C4-2B (cell line): ENCODE measurements around the gene B3GAT2.
"Not testable (repeated sequence)": the region's sequence is repeated elsewhere in the genome, so short reads cannot be mapped to it uniquely, and the experiment has no call there.

ENCODE experiments used
- H3K27ac ChIP-seq: fragments of 450-650 bp; 2 replicates; pipeline ENCODE4 v1.5.1; 2017
- CTCF ChIP-seq: fragments of 450-650 bp; conservative IDR thresholded peaks from 2 replicates; pipeline ENCODE4 v1.5.1; 2017; ENCODE audit warnings: mild to moderate bottlenecking
- ZFX ChIP-seq: fragments of 450-650 bp; IDR thresholded peaks from 2 replicates; pipeline ENCODE4 v1.6.1; 2017

The B3GAT2 gene

GRCh38 chr6:70954750-70955149, 2.1 kb downstream of the B3GAT2 start:
- no peak for TF ChIP-seq ZFX
- no peak for TF ChIP-seq CTCF
- no peak overlapping the region for H3K27ac ChIP-seq

DNA sequence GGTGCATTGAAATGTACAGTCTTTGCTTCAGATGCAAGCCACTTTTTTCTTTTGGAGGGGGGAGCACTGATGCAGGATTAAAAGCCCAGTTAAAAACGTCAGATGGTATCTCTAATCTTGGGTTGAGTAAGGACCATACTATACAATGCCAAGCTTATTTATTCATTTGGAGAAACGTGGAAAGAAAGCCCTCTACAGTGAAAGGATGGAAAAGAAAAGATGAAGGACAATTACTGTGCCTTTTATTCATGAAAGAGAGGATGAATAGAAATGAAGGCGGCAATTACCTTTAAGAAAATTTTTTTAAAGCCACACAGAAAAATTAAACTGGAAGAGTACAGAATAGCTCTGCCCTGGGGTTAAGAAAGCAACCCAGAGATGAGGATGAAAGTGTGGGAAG, 2.7 kb downstream of the B3GAT2 start:
- TF ChIP-seq ZFX (no peak), CTCF (no peak)
- no peak overlapping the region for H3K27ac ChIP-seq

GRCh38 chr6:70952608-70953165, 4.2 kb downstream of the B3GAT2 start:
- TF ChIP-seq CTCF, result no peak
- no peak for TF ChIP-seq ZFX
- no peak overlapping the region for H3K27ac ChIP-seq

- H3K27ac ChIP-seq, result not testable (repeated sequence)
These were observed 12.5 kb downstream of the B3GAT2 start for GRCh38 chr6:70944321-70944720.

- H3K27ac ChIP-seq, result no peak overlapping the region
- TF ChIP-seq ZFX, result no peak
- no peak for TF ChIP-seq CTCF
These were observed 23.0 kb downstream of the B3GAT2 start for GRCh38 chr6:70933853-70934252.

DNA sequence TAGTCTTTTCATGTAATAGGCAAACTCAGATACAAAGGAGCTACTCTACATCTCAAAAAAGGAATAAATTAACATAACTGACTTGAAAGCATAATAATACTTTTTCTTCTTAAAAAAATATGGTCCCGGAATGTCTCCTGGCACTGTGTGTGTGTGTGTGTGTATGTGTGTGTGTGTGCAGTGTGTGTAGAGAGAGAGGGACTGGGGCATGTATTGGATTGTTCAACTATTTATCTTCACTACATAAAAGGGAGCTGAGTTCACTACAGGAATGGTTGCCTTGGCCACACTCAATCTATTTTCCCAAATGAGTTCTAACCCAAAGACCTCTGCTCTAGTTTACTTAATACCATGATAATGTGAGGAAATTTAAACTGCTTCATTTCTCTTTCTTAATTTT, 51.1 kb downstream of the B3GAT2 start:
- TF ChIP-seq ZFX (no peak), CTCF (no peak)

DNA sequence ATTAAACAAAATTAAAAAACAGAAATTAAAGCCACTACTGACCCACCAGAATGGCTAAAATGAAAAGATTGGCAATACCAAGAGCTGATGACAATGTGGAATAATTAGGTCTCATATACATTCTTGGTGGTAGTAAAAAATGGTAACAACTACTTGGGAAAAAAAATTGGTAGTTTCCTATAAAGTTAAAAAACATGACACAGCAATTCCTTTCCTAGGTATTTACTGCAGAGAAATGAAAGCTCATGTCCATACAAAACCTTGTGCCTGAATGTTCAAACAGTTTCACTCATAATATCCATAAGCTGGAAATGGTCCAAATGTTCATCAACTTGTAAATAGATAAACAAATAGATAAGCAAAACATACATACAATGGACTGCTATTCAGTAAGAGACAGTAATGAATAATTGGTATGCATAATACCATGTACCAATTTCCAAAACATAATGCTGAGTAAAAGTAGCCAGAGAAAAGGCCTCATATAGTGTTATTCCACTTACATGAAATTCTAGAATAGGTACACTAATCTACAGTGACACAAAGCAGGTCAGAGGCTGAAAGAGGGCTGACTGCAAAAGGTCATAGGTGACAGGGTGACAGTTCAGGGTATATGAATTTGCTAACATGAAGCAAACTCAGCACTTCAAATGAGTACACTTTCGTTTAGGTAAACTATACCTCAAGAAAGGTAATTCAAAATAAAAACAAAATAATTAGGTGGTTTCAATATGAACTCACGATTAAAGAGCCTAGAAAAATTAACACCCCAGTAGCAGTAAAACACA, 53.0 kb downstream of the B3GAT2 start:
- no peak overlapping the region for H3K27ac ChIP-seq
- TF ChIP-seq ZFX (no peak), CTCF (no peak)

More for the DNA sequence above, 51.1 kb downstream of the B3GAT2 start:
- H3K27ac ChIP-seq, result no peak overlapping the region

DNA sequence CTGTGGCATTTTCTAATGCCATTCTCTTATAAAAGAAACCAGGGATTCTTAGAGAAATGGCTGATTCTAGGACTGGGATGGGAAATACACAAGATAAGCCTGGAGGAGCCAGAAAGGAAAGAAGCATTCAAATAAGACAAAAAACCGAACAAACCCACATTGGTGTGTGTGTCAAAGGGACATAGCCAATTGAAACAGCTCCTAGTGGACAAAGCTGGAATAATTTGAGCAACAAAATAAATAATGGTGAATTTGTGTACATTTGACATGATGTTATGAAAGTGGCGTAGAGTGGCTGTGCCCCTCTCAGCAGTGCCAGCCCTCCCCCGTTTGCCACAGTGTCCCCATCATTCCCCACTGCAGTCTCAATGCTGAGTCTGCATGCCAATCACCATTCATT, 55.5 kb downstream of the B3GAT2 start:
- TF ChIP-seq CTCF (peak; percentile 55), ZFX (no peak)
- H3K27ac ChIP-seq, result no peak overlapping the region
